CD4-positive, alpha-beta T cell treated with Interferon gamma for 1 hour (primary cell): ENCODE results near the gene GRIK3.

Experiments
- DNase-seq: peaks from one replicate; pipeline ENCODE4 v3.0.0-alpha.2; 2020

Gene GRIK3

DNA sequence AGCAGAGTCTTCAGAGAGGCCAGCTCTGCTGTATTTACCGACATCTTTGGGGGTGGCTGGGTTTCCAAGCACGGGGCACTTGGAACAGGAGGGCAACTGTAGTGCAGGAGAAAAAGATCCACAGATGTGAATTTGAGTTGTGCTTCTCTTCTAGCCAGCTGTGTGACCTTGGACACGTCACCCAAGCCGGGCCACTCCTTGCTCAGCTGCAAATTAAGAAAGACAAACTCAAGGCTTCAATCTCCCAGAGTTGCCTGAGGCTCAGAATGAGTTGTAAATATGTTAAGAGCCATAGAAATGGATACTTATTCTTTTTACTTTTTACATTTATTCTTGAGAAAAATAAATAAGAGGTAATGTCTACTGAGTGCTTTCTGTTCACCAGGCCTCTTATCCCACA, 24.3 kb downstream of the GRIK3 start:
- no peak for DNase-seq

DNA sequence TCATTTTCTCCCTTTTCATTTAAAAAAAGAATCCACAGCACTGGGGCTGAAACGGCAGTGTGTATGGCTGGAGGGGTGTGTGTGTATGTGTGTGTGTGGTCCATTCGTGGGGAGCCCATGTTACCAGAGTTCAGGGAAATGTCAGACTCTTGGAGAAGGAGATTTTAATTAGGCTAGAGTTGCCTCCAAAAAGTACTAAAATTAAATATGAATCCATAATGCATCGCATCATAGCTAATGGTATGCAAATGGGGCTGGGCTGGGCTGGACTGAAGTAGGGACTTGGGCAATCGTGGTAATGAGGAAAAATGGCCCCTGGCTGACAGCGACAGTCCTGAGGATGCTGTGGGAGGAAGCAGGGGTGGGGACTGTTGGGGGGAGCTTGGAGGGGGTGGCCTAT, 24.8 kb downstream of the GRIK3 start:
- DNase-seq: no peak

DNA sequence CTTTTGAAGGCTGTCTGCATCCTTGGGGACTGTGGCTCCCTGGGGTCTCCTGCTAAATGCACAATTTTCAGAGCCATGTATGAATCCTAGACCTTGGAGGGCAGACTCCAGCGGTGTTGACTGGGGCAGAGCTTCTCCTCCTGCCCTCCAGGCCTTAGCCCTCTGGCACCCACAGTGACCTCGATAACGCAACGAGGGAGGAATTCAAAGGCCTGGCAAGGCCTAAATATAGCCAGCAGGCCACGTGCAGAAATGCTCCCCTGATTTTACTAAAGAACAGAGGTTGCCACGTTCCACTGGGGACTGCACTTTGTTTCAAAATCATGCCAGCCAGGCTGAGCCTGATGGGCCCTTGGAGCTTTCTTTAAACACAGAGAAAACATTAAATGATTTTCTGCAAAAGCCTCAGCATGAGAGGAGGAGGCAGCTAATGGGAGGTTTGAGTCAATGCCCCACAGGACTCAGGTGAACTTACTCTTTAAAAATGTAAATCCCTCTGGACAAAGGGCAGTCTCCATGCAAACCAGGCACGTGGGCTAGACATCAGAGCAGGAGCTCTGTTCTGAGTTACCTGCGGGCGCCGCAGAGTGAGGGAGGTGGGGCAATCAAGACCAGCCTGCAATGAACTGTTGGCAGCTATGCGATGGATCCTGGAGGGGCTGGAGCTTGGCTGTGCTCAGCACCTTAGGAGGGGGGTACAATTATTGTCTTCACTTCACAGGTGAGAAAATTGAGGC, 28.0 kb downstream of the GRIK3 start:
- DNase-seq: no peak

GRCh38 chr1:37002898-37003297, 31.4 kb downstream of the GRIK3 start:
- DNase-seq: no peak

GRCh38 chr1:37001703-37002102, 32.6 kb downstream of the GRIK3 start:
- DNase-seq: no peak

DNA sequence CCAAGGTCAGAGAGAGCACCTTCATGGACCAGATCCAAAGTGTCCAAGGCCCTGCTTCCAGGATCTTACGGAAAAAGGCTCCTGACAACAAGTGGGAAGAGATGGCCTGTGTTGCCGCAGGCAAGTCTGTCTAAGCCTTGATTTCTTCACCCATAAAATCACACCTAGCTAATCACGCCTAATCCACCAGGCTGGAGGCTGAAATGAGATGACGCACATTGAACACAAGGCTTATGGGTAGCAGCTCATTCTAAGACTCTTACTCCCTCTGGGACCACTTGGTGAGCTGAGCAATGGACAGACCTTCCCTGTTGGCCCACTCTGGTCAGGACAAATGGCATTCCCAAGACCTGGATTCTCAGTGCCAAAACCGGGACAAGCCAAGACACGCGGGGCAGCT, 38.2 kb downstream of the GRIK3 start:
- DNase-seq: no peak

GRCh38 chr1:36994868-36995267, 39.4 kb downstream of the GRIK3 start:
- no peak for DNase-seq

GRCh38 chr1:36994294-36994693, 40.0 kb downstream of the GRIK3 start:
- no peak for DNase-seq

DNA sequence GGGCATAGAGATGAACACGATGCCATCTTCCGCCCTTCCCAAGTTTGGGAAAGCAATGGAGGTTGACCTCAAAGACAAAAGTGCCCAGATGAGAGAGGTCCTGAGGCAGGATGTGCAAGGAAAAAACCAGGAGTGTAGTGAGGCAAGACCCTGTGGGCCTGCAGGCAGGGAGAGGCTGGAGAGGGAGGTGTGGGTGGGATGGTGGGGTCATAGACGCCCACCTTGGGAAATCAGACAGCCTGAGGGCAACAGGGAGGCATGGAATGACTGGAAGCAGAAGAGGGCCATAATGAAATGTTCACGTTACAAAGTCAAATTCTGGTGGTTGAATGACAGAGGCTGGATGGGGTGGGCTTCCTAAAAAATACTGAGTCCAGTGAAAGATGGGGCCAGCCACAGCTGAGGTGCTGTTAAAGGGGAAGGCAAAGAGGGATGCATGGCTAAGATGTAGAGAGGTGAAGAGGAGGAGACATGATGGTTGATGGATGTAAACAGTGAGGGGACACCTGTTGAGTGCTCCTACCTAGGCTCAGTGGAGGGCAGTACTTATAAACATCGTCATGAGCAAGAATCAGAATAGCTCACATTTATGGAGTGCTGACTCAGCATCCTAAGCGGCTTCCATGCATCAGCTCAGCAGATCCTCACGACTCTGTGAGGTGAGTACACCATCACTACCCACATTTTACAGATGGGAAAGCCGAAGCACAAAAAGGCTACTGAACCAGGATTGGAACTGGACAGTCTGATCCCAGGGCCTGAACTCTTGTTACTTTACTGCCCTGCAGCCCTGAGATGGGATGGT, 42.0 kb downstream of the GRIK3 start:
- no peak for DNase-seq

GRCh38 chr1:36991551-36991950, 42.8 kb downstream of the GRIK3 start:
- no peak for DNase-seq

GRCh38 chr1:36990928-36991327, 43.4 kb downstream of the GRIK3 start:
- DNase-seq: no peak

DNA sequence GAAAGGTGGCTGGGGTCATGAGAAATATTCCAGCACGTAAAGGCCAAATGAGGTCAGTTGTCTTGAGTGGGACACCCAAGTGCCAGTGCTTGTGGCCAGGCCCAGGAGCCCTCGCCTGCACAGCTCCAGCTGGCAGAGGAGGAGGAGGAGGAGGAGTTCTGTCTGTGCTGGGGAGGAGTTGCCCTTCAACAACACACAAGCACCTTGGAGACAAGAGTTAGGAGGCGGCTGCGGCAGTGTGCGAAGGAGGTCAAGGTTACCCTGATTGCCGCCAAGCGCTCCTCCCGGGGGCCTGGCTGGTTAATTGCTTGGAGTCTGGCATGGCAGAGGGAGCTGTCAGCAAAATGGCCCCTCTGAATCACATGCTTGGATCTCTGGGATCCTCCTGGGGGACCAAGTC, 45.1 kb downstream of the GRIK3 start:
- no peak for DNase-seq

DNA sequence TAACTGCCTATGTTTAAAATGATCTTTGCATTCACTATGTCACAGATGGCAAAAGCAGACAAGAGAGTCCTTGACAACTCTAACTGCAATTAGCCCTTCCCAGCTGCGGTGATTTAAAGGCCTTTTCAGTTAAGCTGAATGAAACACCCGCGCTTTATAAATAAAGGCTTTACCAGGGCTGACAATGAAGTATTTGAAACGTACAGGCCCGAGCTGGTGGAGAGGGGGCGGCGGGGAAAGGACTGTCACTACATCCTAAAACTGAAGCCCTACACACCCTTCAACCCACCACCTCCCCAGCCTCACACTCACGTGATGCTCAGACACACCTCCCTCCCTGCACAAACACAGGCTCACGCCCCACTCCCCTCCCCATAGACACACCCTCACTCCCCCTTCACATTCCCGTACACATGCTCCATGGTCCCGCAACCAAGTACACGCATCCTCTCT, 45.5 kb downstream of the GRIK3 start:
- DNase-seq: no peak

DNA sequence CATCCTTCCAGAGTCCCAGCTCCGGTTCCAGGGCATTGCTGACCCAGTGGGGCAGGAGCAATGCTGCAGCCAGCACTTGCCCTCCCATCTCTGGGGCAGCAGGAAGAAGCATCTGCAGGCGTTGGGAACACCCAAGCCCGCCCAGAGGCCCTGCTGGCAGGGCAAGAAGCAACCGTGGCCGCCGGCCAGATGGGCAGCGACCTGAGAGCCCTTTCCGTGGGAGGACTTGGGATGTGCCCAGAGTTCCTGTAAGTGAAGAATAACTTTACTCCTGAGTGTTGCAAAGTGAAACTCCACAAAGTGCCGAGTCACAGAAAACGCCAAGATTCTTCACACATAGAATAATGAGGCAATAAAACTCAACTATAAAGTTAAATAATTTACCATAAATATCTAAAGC, 46.0 kb downstream of the GRIK3 start:
- DNase-seq: no peak

GRCh38 chr1:36987276-36987675, 47.0 kb downstream of the GRIK3 start:
- DNase-seq: no peak

- no peak for DNase-seq
Measured at GRCh38 chr1:36986241-36986985, 47.9 kb downstream of the GRIK3 start.

DNA sequence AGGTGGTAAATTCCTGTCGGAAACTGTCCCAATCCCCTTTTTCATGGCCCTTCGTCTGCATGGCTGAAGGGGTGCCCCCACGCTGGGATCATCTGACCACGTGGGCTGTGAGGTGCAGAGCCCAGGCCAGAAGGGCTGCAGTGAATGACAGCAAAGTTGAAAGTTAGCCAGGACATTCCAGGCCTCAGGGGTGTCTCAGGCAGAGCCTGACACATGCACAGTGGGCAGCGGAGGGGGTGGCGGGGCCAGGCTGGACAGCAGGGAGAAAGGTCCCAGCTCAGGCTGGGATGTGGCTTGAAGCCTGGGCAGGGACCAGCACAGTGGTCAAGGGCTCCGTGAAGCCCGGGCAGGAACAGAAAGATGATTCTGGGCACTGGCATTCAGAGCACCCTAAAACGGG, 49.6 kb downstream of the GRIK3 start:
- no peak for DNase-seq

GRCh38 chr1:36984026-36984425, 50.3 kb downstream of the GRIK3 start:
- no peak for DNase-seq

- no peak for DNase-seq
Measured at GRCh38 chr1:36982709-36983108, 51.6 kb downstream of the GRIK3 start.

DNA sequence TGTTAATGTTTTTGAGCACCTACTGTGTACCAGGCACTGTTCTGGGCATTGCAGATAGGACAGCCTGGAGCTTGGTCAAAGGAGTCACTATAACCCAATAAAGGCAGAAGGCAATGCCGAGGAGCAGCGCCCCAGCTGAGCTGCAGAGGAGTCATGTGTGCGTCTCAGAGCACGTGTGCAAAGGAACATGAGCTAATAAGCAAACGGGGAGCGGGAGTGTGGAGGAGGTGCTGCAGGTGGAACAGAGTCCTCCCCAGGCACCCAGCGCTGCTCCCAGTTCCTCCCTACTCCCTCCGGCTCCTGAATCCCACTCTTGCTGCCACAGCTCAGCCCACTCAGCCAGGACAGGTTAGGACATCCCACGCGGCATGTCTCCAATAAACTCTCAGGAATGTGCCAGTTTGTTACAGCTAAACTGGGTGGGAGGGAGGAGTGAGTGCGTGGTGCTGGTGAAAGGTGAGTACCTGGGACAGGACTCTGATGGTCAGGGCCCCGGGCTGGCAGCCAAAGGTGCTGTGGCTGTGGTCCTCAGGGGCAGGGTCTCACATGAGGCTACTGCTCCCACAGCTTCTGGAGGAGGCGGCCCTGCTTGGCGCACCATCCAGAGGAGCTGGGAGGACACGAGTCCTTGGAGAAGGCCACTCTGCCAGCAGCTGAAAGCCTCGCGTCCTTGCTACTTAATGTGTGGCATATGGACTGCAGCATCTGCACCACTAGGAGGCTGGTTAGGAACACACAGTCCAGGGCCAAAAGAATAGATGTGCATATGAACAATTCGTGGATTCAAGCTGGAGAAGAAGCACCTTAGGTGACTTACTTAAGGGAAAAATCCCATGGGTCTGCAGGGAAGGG, 52.3 kb downstream of the GRIK3 start:
- DNase-seq: no peak

DNA sequence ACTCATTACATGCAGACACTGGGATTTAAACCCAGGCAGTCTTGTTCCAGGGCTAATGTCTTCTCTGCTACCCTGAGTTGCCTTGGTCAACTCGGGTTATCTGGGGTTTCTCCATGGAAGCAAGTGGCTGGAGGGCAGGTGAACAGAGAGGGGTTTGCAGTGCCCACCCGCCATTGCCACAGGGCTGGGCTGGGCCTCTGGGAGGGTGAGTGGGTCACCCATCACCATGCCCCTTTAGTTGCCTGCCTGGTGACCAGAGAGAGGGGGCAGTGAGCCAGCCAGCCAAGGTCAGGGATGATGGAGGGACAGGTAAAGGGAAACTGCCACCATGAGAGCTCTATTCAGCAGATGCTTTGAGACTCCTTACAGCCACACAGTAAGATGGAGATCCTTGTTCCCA, 53.2 kb downstream of the GRIK3 start:
- no peak for DNase-seq

- DNase-seq: no peak
Measured at GRCh38 chr1:36977731-36978406, 56.4 kb downstream of the GRIK3 start.
